Effector CD8-positive, alpha-beta T cell (primary cell): ENCODE data around the gene DCST1.
"Not testable (repeated sequence)": the region's sequence is repeated elsewhere in the genome, so short reads cannot be mapped to it uniquely, and the experiment has no call there.

Experiments used
- DNase-seq: peaks from one replicate; lab custom pipeline; 2025; lab: John Stamatoyannopoulos, UW
- total RNA-seq, 4 experiments: gene quantifications; one replicate each; lab custom pipeline; 2026; lab: John Stamatoyannopoulos, UW

Gene DCST1
- 0 to 0.10 (median 0) reads per million in 4 experiments for total RNA-seq

- no peak for DNase-seq
These were observed at the start of gene DCST1, which contains the start of gene DCST2 for GRCh38 chr1:155033524-155033923. Gene DCST1 (plus strand): TSS chr1:155033824. CDS start chr1:155034037, 213 bp downstream. Gene DCST2 (minus strand): TSS chr1:155033781. CDS start chr1:155033701, 80 bp downstream.

DNA sequence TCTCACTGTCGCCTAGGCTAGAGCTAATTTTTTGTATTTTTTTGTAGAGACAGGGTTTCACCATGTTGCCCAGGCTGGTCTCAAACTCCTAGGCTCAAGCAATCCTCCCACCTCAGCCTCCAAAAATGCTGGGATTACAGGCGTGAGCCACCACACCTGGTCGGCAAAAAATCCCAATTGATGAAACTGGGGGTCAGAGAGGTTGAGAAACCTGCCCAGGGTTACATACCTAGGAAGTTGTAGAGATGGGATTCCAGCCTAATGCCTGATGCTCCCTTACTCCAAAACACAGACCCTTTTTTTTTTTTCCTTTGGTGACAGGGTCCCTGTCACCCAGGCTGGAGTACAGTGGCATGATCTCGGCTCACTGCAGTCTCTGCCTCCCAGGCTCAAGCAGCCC lies 46.9 kb upstream of the DCST1 start:
- DNase-seq = not testable (repeated sequence)

GRCh38 chr1:154987326-154987725 lies 46.3 kb upstream of the DCST1 start:
- DNase-seq = no peak

GRCh38 chr1:154988058-154988954 lies 45.3 kb upstream of the DCST1 start:
- DNase-seq = no peak

DNA sequence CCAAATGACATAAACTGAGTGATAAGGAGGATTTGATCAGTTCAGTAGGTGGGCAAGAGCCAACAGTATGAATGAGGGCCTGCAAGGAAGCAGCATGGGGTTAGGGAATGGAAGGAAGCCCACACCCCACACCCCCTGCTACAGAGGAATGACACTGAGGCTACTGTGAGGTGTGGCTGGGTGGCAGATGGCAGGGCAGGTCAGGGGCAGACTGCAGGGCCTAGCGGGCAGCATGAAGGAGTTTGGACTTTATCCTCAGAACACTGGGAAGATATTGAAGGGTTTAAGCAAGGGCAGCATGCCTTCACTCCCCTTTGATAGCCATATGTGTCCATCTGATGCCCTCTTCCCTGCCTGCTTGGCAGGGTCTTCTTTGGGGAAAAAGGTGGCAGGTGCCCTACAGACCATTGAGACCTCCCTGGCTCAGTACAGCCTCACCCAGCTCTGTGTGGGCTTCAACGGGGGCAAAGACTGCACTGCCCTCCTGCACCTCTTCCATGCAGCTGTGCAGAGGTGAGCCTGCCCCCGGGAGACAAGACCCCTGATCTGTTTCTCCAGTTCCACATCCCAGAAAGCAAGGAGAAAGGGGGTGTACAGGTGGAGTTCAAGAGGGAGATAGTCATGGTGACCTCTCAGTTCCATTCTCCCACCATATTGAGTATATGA lies 44.3 kb upstream of the DCST1 start:
- no peak for DNase-seq

- DNase-seq = no peak
These were observed 43.3 kb upstream of the DCST1 start for GRCh38 chr1:154990276-154990675.

GRCh38 chr1:154992721-154993571 lies 40.7 kb upstream of the DCST1 start:
- DNase-seq = no peak

DNA sequence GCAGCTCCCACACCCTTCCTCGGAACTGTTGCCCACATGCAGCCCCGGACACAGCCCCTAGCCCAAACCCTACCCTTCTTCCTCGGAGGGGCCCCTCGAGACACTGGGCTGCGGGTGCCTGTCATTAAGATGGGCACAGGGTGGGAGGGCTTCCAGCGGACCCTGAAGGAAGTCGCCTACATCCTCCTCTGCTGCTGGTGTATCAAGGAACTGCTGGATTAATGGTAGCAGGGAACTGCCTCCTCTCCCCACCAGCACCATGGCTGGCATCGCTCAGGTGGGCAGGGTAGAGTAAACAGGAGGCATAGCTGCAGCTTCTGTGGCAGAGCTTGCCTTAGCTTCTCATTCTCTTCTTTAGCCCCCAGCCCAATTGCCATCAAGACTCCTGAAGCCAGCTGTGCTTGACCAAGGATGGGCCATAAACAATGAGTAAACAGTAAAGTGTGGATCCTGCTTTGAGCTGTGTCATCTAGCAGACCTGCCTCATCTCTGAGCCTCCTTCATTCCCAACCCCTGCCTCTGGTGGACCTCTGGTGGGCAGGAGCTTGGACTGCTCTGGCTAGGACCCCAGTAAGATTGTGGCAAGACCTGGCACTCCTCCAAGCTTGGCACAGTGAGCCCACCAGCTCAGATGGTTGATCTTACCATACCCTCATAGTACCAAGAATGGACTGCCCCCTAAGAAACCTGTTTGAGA lies 39.9 kb upstream of the DCST1 start, which contains the start of gene LENEP:
Gene LENEP (plus strand): TSS at position 15 of the 697 bp plus-strand sequence. CDS start 22 bp downstream, at position 37.
- DNase-seq = no peak

DNA sequence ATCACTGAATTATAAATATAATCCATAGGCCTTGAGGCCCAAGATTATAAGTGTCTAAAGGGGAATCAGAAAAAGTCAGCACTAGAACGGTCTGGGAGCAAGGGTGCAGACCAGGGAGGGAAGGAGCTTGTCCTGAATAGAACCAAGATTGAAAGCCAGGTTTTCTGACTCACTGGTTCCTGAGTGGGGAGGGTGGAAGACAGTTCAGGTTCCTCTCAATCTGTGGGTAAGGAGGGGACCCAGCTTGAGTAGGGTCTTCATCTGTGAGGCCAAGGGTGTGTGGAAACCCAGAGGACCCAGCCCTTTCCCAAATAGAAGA lies 39.4 kb upstream of the DCST1 start:
- DNase-seq = no peak

GRCh38 chr1:154994591-154994990 lies 39.0 kb upstream of the DCST1 start:
- no peak for DNase-seq

DNA sequence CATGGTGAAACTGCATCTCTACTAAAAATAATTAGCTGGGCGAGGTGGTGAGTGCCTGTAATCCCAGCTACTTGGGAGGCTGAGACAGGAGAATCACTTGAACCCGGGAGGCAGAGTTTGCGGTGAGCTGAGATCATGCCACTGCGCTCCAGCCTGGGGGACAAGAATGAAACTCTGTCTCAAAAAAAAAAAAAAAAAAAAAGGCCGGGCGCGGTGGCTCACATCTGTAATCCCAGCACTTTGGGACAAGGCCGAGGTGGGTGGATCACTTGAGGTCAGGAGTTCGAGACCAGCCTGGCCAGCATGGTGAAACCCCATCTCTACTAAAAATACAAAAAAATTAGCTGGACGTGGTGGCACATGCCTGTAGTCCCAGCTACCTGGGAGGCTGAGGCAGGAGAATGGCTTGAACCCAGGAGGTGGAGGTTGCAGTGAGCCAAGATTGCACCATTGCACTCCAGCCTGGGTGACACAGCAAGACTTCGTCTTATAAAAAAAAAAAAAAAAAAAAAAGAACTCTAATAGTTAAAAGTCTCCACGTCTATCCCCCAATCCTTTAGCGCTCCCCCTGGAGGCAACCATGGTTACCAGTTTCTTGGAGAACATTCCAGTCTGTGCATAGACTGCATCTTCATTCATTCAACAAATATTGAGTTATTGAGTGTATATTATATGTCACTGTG lies 38.2 kb upstream of the DCST1 start:
- not testable (repeated sequence) for DNase-seq

DNA sequence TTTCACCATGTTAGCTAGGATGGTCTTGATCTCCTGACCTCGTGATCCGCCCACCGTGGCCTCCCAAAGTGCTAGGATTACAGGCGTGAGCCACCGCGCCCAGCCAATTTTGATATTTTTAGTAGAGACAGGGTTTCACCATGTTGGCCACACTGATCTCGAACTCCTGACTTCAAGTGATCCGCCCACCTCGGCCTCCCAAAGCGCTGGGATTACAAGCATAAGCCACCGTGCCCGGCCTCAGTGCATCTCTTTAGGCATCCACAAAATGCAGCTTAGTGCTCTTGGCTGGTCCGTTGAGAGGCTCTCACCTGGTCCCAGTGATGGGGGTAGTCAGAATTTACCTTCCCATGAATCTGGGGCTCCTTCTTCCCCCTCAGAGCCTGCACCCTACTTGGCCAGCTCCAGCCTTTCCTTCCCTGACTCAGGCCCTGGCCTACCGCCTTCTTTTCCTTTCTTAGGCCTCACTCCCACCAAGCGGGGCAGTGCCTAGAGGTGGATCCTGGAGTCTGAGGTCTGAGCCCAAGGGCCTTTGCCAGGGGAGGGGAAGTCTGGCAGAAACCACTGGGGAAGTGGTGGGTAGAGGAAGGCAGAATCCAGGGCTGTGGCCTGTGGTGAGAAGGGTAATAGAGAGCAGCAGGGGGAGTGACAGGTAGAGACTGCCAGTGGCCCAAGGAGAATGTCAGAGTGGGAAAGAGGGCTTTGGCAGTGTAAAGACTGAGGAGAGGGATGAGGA lies 36.5 kb upstream of the DCST1 start:
- no peak for DNase-seq

GRCh38 chr1:154998201-154998780 lies 35.3 kb upstream of the DCST1 start:
- no peak for DNase-seq

GRCh38 chr1:154998818-154999570 lies 34.6 kb upstream of the DCST1 start:
- peak; percentile 48 for DNase-seq

- peak; percentile 24 for DNase-seq
These were observed 33.8 kb upstream of the DCST1 start for GRCh38 chr1:154999571-155000410.

- DNase-seq = no peak
These were observed 33.3 kb upstream of the DCST1 start for GRCh38 chr1:155000411-155000725.

DNA sequence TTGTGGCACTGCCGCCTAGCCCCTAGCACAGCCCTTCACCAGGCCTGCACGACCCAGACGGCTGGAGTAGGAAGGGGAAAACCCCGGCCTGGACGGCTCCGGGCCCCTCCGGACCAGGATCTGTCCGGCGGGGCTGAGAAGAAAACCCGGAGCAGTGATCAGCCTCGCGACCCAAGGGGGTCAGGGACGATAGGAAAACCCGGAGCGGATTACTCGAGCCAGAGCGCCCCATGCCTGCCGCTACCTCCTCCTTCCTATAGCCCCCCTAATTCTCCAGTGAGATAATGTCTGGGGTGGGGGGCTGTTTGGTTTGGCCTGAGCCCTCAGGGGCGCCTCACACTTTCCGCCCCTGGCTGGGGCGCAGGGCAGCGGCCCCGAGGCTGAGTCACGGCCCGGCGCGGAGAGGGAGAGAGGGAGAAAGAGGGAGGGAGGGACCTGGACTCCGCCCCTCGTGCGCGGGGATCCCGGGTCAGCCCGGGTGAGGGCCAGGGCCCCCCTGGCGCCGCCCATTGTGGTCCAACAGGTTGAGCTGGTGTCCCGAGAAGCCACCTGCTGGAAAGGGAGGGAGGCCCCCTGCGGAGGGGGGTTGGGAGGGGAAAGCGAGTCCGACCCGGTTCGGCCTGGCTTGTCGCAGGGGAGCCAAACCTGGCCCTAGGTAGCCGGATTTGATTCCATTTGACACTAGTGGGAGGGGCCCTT lies 32.7 kb upstream of the DCST1 start:
- peak; percentile 58 for DNase-seq

GRCh38 chr1:155001425-155001674 lies 32.3 kb upstream of the DCST1 start:
- DNase-seq = no peak
